GM12878 (cell line): ENCODE data around the gene KRT71. TPM values are rescaled to one million over a fixed set of nuclear protein-coding genes. Genes with fewer than 3 reads are reported as not detected.

Source experiments
- CREB1 ChIP-seq: IDR thresholded peaks from 2 replicates; pipeline ENCODE4 v1.6.1; 2012; ENCODE audit warnings: low read depth, mild to moderate bottlenecking, inconsistent platforms
- RAD21 ChIP-seq: IDR thresholded peaks from 2 replicates; pipeline ENCODE4 v1.6.1; 2011; ENCODE audit warnings: mild to moderate bottlenecking, low read depth, low read length, moderate library complexity; ENCODE audit not compliant: insufficient read depth
- polyA plus RNA-seq, 11 experiments: library from polyadenylated mRNA; depleted of rRNA in 4 of 11; unstranded in 6 of 11; stranded (reverse) in 5 of 11; fragments of >200 nt; fragmentation: Nextera tagmentation in 4 of 11; fragmentation: Illumina TruSeq in 1 of 11; extraction: Ambion mirVana in 4 of 11; extraction: Trizol in 1 of 11; gene quantifications; 1 replicate in 1 of 11; 2 replicates in 10 of 11; pipeline versions ENCODE4 v1.2.1 to v1.2.3, GENCODE V29; 2011 to 2016; ENCODE audit warnings: inconsistent platforms in 2 of 11, missing spikeins in 2 of 11, low read depth in 1 of 11
- total RNA-seq, 4 experiments: library from RNA; depleted of rRNA in 3 of 4; stranded (reverse); fragments of >200 nt in 3 of 4; fragmentation: Illumina TruSeq in 1 of 4; extraction: Trizol in 1 of 4; gene quantifications; 2 replicates each; pipeline versions ENCODE4 v1.2.1 to v1.2.3, GENCODE V29; 2013 to 2021
- TF ChIP-seq, protein P1 (sequence below): IDR thresholded peaks from 2 replicates; pipeline ENCODE4 v1.6.1; 2011; ENCODE audit warnings: low read depth, low read length, improper control_type of control experiment, borderline replicate concordance
- TF ChIP-seq, protein P2 (sequence below): fragments of 150-350 bp; IDR thresholded peaks from 2 replicates; pipeline ENCODE4 v1.6.1; 2016; ENCODE audit warnings: low read depth, low read length
- TF ChIP-seq, protein P3 (sequence below): fragments of 450-650 bp; IDR thresholded peaks from 2 replicates; pipeline ENCODE4 v1.6.1; 2017; ENCODE audit warnings: antibody characterized with exemption, mild to moderate bottlenecking, moderate library complexity

The KRT71 gene
- total and polyA plus RNA-seq, 10 of the 15 experiments (the other 5 are each of a cell fraction or from before 2014, with no cell fraction given), result not detected

DNA sequence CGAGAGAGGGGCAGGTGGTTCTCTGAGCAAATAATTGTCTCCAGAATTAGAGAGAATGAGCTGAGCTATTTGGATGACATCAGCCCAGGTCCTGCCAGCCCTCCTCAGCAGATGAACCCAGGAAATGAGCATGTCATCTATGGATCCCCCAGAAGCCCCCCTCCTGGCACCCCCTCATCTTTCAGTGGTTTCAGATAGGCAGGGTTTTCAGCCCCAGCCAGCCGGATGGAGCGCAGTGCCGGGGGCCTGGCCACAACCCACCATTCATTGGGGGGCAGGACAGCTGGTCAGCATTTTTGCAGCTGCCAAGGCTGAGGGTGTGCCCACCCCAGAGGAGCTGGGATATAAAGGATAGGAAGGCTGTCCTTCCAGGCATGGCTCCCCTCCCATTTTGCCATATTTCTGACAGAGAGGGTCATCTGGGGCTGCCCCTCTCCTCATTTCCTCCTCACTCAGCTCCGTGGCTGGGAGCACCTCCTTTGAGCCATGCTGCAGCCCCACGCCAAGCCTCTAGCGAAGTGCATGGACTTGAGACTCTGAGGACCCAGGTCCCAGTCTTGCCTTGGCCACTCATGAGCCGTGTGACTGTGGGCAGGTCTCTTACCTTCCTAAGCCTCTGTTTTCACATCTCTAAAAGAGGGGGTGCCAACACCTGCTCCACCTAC, 6.0 kb upstream of the KRT71 start (continued):
- TF ChIP-seq, protein P1, sequence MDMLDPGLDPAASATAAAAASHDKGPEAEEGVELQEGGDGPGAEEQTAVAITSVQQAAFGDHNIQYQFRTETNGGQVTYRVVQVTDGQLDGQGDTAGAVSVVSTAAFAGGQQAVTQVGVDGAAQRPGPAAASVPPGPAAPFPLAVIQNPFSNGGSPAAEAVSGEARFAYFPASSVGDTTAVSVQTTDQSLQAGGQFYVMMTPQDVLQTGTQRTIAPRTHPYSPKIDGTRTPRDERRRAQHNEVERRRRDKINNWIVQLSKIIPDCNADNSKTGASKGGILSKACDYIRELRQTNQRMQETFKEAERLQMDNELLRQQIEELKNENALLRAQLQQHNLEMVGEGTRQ, result no peak
- TF ChIP-seq, protein P2, sequence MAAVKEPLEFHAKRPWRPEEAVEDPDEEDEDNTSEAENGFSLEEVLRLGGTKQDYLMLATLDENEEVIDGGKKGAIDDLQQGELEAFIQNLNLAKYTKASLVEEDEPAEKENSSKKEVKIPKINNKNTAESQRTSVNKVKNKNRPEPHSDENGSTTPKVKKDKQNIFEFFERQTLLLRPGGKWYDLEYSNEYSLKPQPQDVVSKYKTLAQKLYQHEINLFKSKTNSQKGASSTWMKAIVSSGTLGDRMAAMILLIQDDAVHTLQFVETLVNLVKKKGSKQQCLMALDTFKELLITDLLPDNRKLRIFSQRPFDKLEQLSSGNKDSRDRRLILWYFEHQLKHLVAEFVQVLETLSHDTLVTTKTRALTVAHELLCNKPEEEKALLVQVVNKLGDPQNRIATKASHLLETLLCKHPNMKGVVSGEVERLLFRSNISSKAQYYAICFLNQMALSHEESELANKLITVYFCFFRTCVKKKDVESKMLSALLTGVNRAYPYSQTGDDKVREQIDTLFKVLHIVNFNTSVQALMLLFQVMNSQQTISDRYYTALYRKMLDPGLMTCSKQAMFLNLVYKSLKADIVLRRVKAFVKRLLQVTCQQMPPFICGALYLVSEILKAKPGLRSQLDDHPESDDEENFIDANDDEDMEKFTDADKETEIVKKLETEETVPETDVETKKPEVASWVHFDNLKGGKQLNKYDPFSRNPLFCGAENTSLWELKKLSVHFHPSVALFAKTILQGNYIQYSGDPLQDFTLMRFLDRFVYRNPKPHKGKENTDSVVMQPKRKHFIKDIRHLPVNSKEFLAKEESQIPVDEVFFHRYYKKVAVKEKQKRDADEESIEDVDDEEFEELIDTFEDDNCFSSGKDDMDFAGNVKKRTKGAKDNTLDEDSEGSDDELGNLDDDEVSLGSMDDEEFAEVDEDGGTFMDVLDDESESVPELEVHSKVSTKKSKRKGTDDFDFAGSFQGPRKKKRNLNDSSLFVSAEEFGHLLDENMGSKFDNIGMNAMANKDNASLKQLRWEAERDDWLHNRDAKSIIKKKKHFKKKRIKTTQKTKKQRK, result no peak
- TF ChIP-seq, protein P3, sequence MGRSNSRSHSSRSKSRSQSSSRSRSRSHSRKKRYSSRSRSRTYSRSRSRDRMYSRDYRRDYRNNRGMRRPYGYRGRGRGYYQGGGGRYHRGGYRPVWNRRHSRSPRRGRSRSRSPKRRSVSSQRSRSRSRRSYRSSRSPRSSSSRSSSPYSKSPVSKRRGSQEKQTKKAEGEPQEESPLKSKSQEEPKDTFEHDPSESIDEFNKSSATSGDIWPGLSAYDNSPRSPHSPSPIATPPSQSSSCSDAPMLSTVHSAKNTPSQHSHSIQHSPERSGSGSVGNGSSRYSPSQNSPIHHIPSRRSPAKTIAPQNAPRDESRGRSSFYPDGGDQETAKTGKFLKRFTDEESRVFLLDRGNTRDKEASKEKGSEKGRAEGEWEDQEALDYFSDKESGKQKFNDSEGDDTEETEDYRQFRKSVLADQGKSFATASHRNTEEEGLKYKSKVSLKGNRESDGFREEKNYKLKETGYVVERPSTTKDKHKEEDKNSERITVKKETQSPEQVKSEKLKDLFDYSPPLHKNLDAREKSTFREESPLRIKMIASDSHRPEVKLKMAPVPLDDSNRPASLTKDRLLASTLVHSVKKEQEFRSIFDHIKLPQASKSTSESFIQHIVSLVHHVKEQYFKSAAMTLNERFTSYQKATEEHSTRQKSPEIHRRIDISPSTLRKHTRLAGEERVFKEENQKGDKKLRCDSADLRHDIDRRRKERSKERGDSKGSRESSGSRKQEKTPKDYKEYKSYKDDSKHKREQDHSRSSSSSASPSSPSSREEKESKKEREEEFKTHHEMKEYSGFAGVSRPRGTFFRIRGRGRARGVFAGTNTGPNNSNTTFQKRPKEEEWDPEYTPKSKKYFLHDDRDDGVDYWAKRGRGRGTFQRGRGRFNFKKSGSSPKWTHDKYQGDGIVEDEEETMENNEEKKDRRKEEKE, result no peak
- no peak for TF ChIP-seq CREB1
- TF ChIP-seq RAD21, result no peak
